IMR-90 (cell line): ENCODE measurements around the gene CDK2AP2. TPM values are rescaled to one million over a fixed set of nuclear protein-coding genes. Genes with fewer than 3 reads are reported as not detected.

ENCODE experiments used
- ATAC-seq: fragments of 200-7000 bp; cut with Tn5 transposase; 2 replicates; pipeline ENCODE4 v1.9.1; 2020; ENCODE audit warnings: low read depth, mild to moderate bottlenecking, moderate library complexity
- BruUV-seq: library from RNA; stranded (reverse); fragments of 400-500 nt; replicated peaks from 2 replicates; lab custom pipeline; 2021; lab: Mats Ljungman, UMichigan
- CTCF ChIA-PET: fragments of 300-600 bp; formaldehyde crosslinking; extraction: SDS; loops from one replicate; lab custom pipeline; 2021; ENCODE audit warnings: antibody characterized with exemption; lab: Yijun Ruan, JAX
- POLR2A ChIA-PET: fragments of 300-600 bp; sonication (Branson Sonifier 250); formaldehyde crosslinking; loops from one replicate; lab custom pipeline; 2022; ENCODE audit warnings: antibody characterized with exemption; ENCODE audit not compliant: unreplicated experiment; lab: Charles Lee
- DNase-seq: peaks from one replicate; pipeline ENCODE4 v3.0.0; 2013
- H2AFZ ChIP-seq: replicated peaks from 2 replicates; pipeline ENCODE3; 2013; ENCODE audit warnings: low read length, mild to moderate bottlenecking; ENCODE audit not compliant: poor library complexity
- H2AK5ac ChIP-seq: 2 replicates; pipeline ENCODE4 v1.6.1; 2013; ENCODE audit warnings: low read depth, low read length, inconsistent platforms
- H2AK9ac ChIP-seq: replicated peaks from 2 replicates; pipeline ENCODE3; 2013; ENCODE audit warnings: mild to moderate bottlenecking, low read depth, low read length, moderate library complexity; ENCODE audit not compliant: poor library complexity
- H2BK120ac ChIP-seq: 2 replicates; pipeline ENCODE4 v1.6.1; 2013; ENCODE audit warnings: low read depth, low read length, inconsistent platforms
- H2BK15ac ChIP-seq: 3 replicates; pipeline ENCODE4 v1.6.1; 2013; ENCODE audit warnings: low read depth, low read length, inconsistent platforms
- H2BK20ac ChIP-seq: 2 replicates; pipeline ENCODE4 v1.6.1; 2013; ENCODE audit warnings: low read depth, mild to moderate bottlenecking, inconsistent platforms, low read length, moderate library complexity
- H2BK5ac ChIP-seq: 2 replicates; pipeline ENCODE4 v1.6.1; 2013; ENCODE audit warnings: mild to moderate bottlenecking, low read depth, low read length, inconsistent platforms; ENCODE audit not compliant: poor library complexity, severe bottlenecking
- H3K14ac ChIP-seq: replicated peaks from 2 replicates; pipeline ENCODE4 v1.6.1; 2013; ENCODE audit warnings: low read depth, low read length, inconsistent platforms
- H3K18ac ChIP-seq: 2 replicates; pipeline ENCODE4 v1.6.1; 2013; ENCODE audit warnings: low read depth, low read length, control low read depth
- H3K23ac ChIP-seq: 2 replicates; pipeline ENCODE4 v1.6.1; 2013; ENCODE audit warnings: low read depth, low read length, inconsistent platforms
- H3K27ac ChIP-seq: 2 replicates; pipeline ENCODE4 v1.5.1; 2013; ENCODE audit warnings: mild to moderate bottlenecking, control low read depth, low read length; ENCODE audit not compliant: insufficient read depth
- H3K27me3 ChIP-seq: 2 replicates; pipeline ENCODE4 v1.6.1; 2013; ENCODE audit warnings: low read length; ENCODE audit not compliant: control insufficient read depth, insufficient read depth
- H3K36me3 ChIP-seq: 2 replicates; pipeline ENCODE4 v1.6.1; 2013; ENCODE audit warnings: low read length, mixed read lengths; ENCODE audit not compliant: control insufficient read depth, insufficient read depth
- H3K4ac ChIP-seq: 2 replicates; pipeline ENCODE4 v1.6.1; 2013; ENCODE audit warnings: low read depth, low read length, inconsistent platforms
- H3K4me1 ChIP-seq: 2 replicates; pipeline ENCODE4 v1.6.1; 2013; ENCODE audit warnings: low read length, mixed read lengths; ENCODE audit not compliant: control insufficient read depth, insufficient read depth
- H3K4me2 ChIP-seq: 2 replicates; pipeline ENCODE4 v1.6.1; 2013; ENCODE audit warnings: low read depth, mild to moderate bottlenecking, control low read depth, low read length, moderate library complexity
- H3K4me3 ChIP-seq: 2 replicates; pipeline ENCODE4 v1.5.1; 2013; ENCODE audit warnings: low read depth, mild to moderate bottlenecking, control low read depth, low read length, moderate library complexity; ENCODE audit not compliant: insufficient read depth
- H3K56ac ChIP-seq: 2 replicates; pipeline ENCODE4 v1.6.1; 2013; ENCODE audit warnings: low read length, inconsistent platforms; ENCODE audit not compliant: insufficient read depth; ENCODE audit errors: extremely low read depth
- H3K79me1 ChIP-seq, 2 experiments: 2 replicates each; pipeline ENCODE4 v1.6.1; 2013; ENCODE audit warnings: low read length in 2 of 2, inconsistent platforms in 1 of 2, low read depth in 1 of 2
- H3K9ac ChIP-seq: 2 replicates; pipeline ENCODE4 v1.6.1; 2013; ENCODE audit warnings: low read depth, low read length, control low read depth
- H3K9me1 ChIP-seq: 2 replicates; pipeline ENCODE4 v1.6.1; 2013; ENCODE audit warnings: low read length, inconsistent platforms; ENCODE audit not compliant: insufficient read depth
- H3K9me3 ChIP-seq: 2 replicates; pipeline ENCODE4 v1.6.1; 2013; ENCODE audit warnings: low read length; ENCODE audit not compliant: control insufficient read depth, insufficient read depth
- H4K20me1 ChIP-seq: 2 replicates; pipeline ENCODE4 v1.6.1; 2013; ENCODE audit warnings: low read length, inconsistent platforms; ENCODE audit not compliant: insufficient read depth
- H4K5ac ChIP-seq: 2 replicates; pipeline ENCODE4 v1.6.1; 2013; ENCODE audit warnings: mild to moderate bottlenecking, low read depth, low read length, control low read depth
- H4K8ac ChIP-seq, 2 experiments: 2 replicates each; pipeline ENCODE4 v1.6.1; 2013; ENCODE audit warnings: low read depth in 2 of 2, low read length in 2 of 2, control low read depth in 1 of 2, inconsistent platforms in 1 of 2
- H4K91ac ChIP-seq: 2 replicates; pipeline ENCODE4 v1.6.1; 2013; ENCODE audit warnings: low read depth, low read length, inconsistent platforms; ENCODE audit not compliant: insufficient read depth
- CEBPB ChIP-seq: IDR thresholded peaks from 2 replicates; pipeline ENCODE4 v1.6.1; 2012; ENCODE audit warnings: low read depth, low read length, improper control_type of control experiment
- CHD1 ChIP-seq: IDR thresholded peaks from 2 replicates; pipeline ENCODE4 v1.6.1; 2012; ENCODE audit warnings: low read depth, low read length, improper control_type of control experiment
- CTCF ChIP-seq: conservative IDR thresholded peaks from 2 replicates; pipeline ENCODE4 v1.5.1; 2012; ENCODE audit warnings: mild to moderate bottlenecking, low read depth, low read length, improper control_type of control experiment
- ELK1 ChIP-seq: fragments of 150-350 bp; IDR thresholded peaks from 2 replicates; pipeline ENCODE4 v1.6.1; 2016; ENCODE audit warnings: low read depth, mild to moderate bottlenecking, low read length, moderate library complexity, borderline replicate concordance
- FOS ChIP-seq: fragments of 150-350 bp; IDR thresholded peaks from 2 replicates; pipeline ENCODE4 v1.6.1; 2016; ENCODE audit warnings: low read depth, low read length
- MAFK ChIP-seq: IDR thresholded peaks from 2 replicates; pipeline ENCODE4 v1.6.1; 2012; ENCODE audit warnings: low read depth, low read length, improper control_type of control experiment
- MAZ ChIP-seq: IDR thresholded peaks from 2 replicates; pipeline ENCODE4 v1.6.1; 2012; ENCODE audit warnings: low read depth, mild to moderate bottlenecking, low read length, improper control_type of control experiment, moderate library complexity, borderline replicate concordance
- MXI1 ChIP-seq: IDR thresholded peaks from 2 replicates; pipeline ENCODE4 v1.6.1; 2012; ENCODE audit warnings: low read depth, mild to moderate bottlenecking, low read length, moderate library complexity, borderline replicate concordance
- NFE2L2 ChIP-seq: fragments of 150-350 bp; IDR thresholded peaks from 2 replicates; pipeline ENCODE4 v1.6.1; 2016; ENCODE audit warnings: low read depth, mild to moderate bottlenecking, low read length
- POLR2A ChIP-seq: IDR thresholded peaks from 2 replicates; pipeline ENCODE4 v1.6.1; 2012; ENCODE audit warnings: mild to moderate bottlenecking, low read depth, low read length
- RAD21 ChIP-seq: IDR thresholded peaks from 2 replicates; pipeline ENCODE4 v1.6.1; 2012; ENCODE audit warnings: low read length, improper control_type of control experiment
- RCOR1 ChIP-seq: IDR thresholded peaks from 2 replicates; pipeline ENCODE4 v1.6.1; 2012; ENCODE audit warnings: mild to moderate bottlenecking, low read length, improper control_type of control experiment; ENCODE audit not compliant: insufficient replicate concordance
- RFX5 ChIP-seq: IDR thresholded peaks from 2 replicates; pipeline ENCODE4 v1.8.0; 2012; ENCODE audit warnings: low read depth, mild to moderate bottlenecking, low read length, moderate library complexity
- SMC3 ChIP-seq: fragments of 150-350 bp; IDR thresholded peaks from 2 replicates; pipeline ENCODE4 v1.6.1; 2016; ENCODE audit warnings: low read depth, mild to moderate bottlenecking, antibody characterized with exemption, low read length, moderate library complexity
- USF2 ChIP-seq: fragments of 150-350 bp; IDR thresholded peaks from 2 replicates; pipeline ENCODE4 v1.6.1; 2017; ENCODE audit warnings: mild to moderate bottlenecking, antibody characterized with exemption, low read length, low read depth
- WGBS, 2 experiments: methylation state at CpG; one replicate each; pipeline versions ENCODE4 v1.1.5 to v1.1.7; 2013; ENCODE audit warnings: missing lambda C conversion rate in 2 of 2; ENCODE audit not compliant: insufficient read length in 1 of 2; ENCODE audit errors: extremely low coverage in 2 of 2; 5-methylcytosine and 5-hydroxymethylcytosine counted together
- dilution Hi-C: fragments of 300-500 bp; cut with HindIII; formaldehyde crosslinking; loops from one replicate; pipeline ENCODE4 v1.14.3; 2018; ENCODE audit warnings: low sequenced_read_pairs; ENCODE audit not compliant: unreplicated experiment
- in situ Hi-C: fragments of 300-500 bp; cut with MboI; formaldehyde crosslinking; loops from 3 replicates; pipeline ENCODE4 v1.14.3; 2019; ENCODE audit warnings: low sequenced_read_pairs, inconsistent platforms, mixed read lengths
- intact Hi-C: fragments of 100-400 bp; cut with micrococcal nuclease; formaldehyde crosslinking; loops from 2 replicates; pipeline ENCODE4 v1.10.0; 2022
- polyA plus RNA-seq, 3 experiments: library from polyadenylated mRNA; depleted of rRNA; stranded (reverse); fragments of >200 nt; gene quantifications; 2 replicates each; pipeline ENCODE4 v1.2.3, GENCODE V29; 2012; ENCODE audit warnings: low replicate concordance in 1 of 3
- total RNA-seq: library from RNA; depleted of rRNA; stranded (reverse); fragments of >200 nt; gene quantifications from 2 replicates; pipeline ENCODE4 v1.2.3, GENCODE V29; 2012

The CDK2AP2 gene
- total and polyA plus RNA-seq, 2 of the 4 experiments (the other 2 are of a cell fraction) = 8.1 to 44.7 TPM

GRCh38 chr11:67491276-67492068 lies 16.5 kb downstream of the CDK2AP2 start:
- POLR2A ChIA-PET = no interaction called here
- no peak for TF ChIP-seq CTCF
- TF ChIP-seq RFX5 = no peak
- no peak for TF ChIP-seq RCOR1
- no peak for TF ChIP-seq RAD21
- TF ChIP-seq MAFK = no peak
- TF ChIP-seq MAZ = no peak
- TF ChIP-seq MXI1 = no peak
- TF ChIP-seq USF2 = no peak
- no peak for TF ChIP-seq FOS
- TF ChIP-seq CHD1 = no peak
- no peak for TF ChIP-seq SMC3
- TF ChIP-seq CEBPB = no peak
- no peak for TF ChIP-seq POLR2A
- no peak for TF ChIP-seq NFE2L2
- no peak for TF ChIP-seq ELK1

More at GRCh38 chr11:67491276-67492068, 16.5 kb downstream of the CDK2AP2 start:
- Histone ChIP-seq H4K8ac (no peak overlapping the region), H2BK15ac (no peak overlapping the region), H3K4me1 (no peaks in the 10 kb centered on the region), H2AFZ (no peak overlapping the region), H3K79me1 (peaks cover 4 to 6% of the 10 kb centered on the region in 2 experiments; a peak in 1 of 4 replicates), H3K56ac (no peak overlapping the region), H2BK5ac (no peak overlapping the region), H3K9ac (no peak overlapping the region), H3K4ac (no peak overlapping the region), H3K9me3 (no peaks in the 10 kb centered on the region), H2BK120ac (no peak overlapping the region), H3K18ac (no peak overlapping the region), H3K27me3 (no peaks in the 10 kb centered on the region), H4K91ac (no peak overlapping the region), H2AK9ac (peak overlapping the region; percentile 55), H2AK5ac (no peak overlapping the region), H3K27ac (no peak overlapping the region), H3K4me2 (no peak overlapping the region), H3K36me3 (peaks cover 56% of the 10 kb centered on the region), H3K9me1 (peaks cover 9% of the 10 kb centered on the region), H4K20me1 (no peaks in the 10 kb centered on the region; the same call in 1 of the 2 replicates), H2BK20ac (no peak overlapping the region), H4K5ac (no peak overlapping the region), H3K4me3 (no peak overlapping the region), H3K23ac (no peak overlapping the region), H3K14ac (no peak overlapping the region)
- dilution Hi-C loops (no loop called here), intact Hi-C loops (no loop called here), in situ Hi-C loops (no loop called here)
- DNase-seq (no peak), ATAC-seq (no peak)
- CTCF ChIA-PET = no interaction called here
- BruUV-seq = no TSS peak
- 57% methylated on average over 4 of the region's 24 CpGs; no CpG with 5 or more reads in 1 of the 2 experiments for WGBS, 2 experiments
